NCI-H748 (cell line): Measurements from ENCODE around the gene C16orf92.
"Not testable (repeated sequence)": the region's sequence is repeated elsewhere in the genome, so short reads cannot be mapped to it uniquely, and the experiment has no call there.

Experiments used
- DNase-seq: peaks from one replicate; lab custom pipeline; 2025; ENCODE audit not compliant: unreplicated experiment; lab: John Stamatoyannopoulos, UW

C16orf92 gene

DNA sequence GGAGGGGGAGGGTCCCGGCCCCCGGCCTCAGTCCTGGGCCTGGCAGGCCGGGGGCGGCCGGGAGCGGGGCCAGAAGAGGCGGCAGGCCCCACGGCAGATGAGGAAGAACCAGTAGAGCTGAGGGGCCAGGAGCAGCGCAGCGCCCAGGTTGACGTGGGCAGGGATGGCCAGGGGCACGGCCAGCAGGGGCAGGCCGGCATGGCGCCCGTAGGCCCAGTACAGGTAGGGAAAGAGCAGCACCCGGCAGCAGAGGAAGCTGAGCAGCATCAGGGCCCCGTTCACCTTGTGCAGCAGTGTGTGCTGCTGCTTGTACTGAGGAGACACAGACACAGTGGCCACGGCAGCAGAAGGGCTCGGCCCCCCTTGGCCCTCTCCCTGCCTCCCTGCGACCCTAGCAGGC is 2.2 kb downstream of the C16orf92 start:
- no peak for DNase-seq

DNA sequence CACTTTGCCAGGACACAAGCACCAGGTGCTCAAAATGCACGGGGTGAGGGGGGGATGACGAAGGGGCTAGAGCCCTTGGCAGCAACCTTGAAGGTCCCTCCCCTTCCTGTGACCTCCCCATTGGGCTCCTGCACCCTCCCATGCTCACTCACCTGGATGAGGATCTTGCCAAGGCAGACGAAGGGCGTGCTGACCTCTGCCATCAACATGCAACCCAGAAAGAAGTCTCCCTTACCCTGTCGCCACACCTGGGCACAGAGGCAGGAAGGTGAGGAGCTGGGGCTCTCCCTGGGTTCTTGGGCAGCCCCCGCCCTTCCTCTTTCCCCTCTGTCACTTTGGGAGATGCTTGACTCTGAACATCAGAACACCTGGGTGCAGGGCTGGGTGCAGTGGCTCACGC is 2.6 kb downstream of the C16orf92 start:
- DNase-seq: no peak

DNA sequence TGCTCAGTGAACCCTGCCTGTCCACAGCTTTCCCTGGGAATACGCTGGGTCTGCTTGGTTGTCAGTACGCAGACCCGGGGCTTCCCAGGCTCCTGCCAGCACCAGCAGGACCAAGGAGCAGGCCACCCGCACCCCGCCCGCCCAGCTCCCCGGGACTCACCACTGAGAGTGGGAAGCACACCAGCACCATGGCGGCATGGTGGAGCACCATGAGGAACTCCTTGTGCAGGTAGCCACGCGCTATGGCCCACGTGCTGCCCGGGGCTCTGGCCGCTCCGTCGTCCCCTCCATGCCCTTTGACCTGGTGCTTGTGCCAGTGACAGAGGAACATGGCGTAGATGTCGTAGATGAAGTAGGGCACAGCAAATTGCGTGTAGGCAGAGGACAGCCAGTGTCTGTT is 3.5 kb downstream of the C16orf92 start:
- no peak for DNase-seq

DNA sequence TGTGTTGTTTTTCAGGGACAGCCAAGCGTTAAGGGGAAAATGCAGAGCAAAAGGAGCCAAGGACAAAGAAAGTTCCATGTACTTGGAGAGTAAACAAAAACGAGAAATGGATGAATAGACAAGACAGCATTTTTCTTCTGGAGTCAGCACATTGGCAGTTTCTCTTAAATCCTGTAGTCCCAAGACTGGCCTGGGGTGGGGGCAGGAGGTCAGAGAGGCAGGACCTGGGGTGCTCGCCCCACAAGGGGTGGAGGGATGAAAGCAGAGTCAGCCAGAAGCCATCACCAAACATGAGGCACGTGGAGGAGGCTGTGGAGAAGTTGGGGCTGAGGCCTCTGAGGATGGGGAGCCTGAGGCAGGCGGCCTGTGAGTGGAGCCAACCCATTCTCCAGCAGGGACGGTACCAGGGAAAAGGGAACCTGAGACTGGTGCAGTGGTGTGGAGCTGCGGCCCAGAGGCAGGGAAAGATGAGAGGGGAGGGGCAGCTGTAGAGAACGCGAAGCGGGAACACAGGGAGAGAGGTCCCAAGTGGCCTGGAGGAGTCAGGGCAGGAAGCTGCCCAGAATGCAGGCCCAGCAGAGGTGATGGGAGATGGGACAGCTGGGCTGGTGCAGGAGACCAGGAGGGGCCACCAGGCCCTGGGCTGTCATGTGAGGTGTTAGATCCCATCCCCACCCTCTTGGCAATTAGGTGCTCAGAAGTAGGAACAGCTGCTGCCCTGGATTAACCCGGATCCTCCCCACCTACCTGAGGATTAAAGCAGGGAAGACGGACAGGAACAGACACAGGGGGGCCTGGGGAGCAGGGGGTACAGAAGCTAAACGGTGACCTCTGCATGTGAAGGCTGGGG is 4.8 kb downstream of the C16orf92 start:
- no peak for DNase-seq

DNA sequence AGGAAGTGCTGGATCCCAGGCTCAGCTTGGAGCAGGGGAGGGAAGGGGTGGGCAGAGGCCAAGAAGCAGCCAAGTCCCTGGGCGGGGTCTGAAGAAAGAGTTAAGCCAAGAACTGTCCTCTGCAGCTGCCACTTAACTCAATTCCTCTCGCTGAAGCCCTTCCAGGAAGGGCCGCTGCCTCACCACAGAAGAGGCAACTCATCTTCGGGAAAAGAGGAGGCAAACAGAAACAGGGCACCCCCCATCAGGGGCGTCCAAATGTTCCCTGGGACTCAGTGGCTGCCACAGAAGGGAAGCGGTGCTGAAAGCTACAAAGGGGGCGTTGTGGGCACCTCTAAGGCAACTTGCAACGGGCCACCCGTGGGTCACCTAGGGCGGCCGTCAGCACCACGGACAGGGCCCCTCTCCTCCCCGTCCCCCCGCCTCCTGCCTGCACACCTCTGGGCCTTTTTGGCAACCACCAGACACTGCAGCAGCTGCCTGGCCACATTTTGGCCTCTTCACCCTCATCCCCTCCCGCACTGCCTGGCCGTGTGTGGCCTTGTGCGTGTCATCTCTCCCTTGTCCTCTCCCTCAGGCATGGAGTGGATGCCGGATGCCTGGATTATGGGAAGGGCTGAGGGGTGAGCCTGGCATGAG is 5.6 kb downstream of the C16orf92 start:
- no peak for DNase-seq

DNA sequence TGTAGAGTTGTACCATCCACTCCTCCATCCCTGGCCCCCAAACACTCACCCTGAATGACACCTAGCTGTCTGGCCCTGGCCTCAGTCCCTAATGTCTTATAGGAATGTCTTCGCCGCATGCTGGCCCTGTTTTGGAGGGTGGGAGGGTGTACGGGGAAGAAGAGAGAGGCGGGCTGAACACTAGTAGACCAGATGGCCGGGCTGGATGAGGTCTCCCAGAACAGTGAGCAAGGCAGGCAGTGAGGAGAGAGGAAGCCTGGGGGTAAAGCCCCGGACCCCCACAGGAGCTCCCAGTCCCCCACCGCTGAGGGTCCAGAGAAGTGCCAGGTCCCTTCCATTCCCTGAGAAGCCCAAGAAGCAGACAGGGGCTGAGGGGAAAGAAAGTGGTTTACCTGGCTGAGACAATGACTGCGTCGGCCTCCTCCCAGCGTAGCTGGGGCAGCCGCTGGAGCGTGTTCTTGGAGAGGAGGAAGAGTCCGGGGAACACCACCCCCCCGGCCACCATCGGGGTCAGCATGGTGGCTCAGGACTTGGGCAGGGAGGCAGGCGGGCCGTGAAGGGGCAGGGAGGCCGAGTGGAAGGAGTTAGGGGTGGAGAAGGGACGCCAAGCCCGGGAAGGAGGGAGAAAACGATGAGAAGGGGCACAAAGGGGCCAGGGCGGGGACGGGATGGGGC is 7.2 kb downstream of the C16orf92 start:
- no peak for DNase-seq

DNA sequence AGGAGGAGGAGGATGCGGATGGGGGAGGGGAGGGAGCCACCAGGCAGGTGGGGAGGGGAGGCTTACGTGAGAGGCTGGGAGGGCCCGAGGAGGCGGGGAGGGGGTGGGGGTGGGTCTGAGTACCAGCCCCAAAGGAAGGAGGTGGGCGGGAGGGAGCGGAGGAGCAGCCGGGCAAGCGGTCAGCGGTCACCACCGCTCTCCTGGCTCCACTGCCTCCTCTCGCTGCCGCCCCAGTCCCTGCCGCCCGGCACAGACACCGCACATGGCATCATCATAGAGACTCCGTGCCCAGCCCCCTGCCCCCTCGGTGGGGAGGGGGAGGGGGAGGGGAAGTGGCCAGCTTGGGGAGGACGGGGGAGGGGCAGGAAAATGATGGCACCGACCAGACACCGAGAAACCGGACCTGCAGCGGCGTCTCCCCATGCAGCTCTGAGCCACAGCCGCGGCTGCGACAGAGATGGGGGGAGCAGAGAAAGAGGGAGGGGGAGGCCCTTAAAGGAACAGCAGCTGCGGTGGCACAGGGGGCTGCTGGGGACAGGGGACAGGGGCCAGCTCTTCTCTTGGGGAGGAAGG is 7.9 kb downstream of the C16orf92 start, which contains the start of gene TLCD3B:
TLCD3B (minus strand) TSS at position 431 of the 573 bp plus-strand sequence. CDS start 744 bp downstream, outside the sequence.
- DNase-seq: peak; percentile 64

DNA sequence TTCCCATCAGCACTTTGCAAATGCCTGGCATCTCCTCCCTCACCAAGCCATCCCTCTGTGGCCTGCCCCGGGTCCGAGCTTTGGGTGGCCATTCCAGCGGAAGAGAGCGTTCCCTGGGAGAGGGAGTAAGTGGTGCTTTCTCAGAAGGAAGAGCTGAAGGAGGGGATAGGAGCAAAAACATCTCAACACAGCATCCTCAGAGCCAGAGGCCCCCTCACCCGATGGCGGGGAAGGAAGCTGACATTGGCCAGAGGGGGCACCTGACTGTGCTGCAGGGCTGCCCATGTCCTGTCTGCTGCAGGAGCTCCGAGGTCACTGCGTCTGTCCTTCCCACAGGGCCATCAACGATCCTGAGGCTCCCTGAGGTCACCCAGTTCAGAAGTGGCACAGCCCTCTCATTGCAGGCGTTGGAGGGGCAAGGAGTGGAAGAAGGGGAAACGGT is 8.5 kb downstream of the C16orf92 start:
- DNase-seq: no peak

DNA sequence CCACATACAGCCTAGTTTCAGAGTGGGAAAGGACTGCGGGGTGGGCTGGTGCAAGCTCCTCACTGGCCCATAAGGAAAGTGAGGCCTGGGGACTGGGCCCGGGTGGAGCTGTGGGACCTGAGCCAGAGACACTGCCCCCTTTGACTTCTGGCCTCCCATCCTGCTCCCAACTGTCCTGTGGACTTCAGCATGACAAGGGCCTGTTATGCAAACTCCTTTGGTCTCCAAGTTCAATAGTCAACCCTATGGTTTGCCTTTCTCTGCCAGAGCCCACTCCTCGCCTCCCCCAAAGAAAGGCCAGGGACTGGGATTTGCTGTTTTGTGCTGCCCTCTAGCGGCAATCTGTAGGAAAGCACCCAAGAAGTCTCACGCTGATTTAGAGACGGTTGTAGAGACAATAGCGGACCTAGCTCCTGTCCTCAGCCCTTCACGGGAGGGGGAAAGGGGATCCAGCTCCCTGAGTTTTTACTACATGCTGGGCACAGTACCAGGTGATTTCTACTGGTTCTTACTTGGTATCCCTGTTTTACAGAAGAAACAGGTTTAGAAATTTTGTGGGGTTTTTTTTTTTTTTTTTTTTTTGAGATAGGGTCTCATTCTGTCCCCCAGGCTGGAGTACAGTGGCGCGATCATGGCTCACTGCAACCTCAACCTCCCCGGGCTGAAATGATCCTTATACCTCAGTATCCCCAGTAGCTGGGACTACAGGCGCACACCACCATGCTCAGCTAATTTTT is 9.3 kb downstream of the C16orf92 start:
- DNase-seq: peak; percentile 77

DNA sequence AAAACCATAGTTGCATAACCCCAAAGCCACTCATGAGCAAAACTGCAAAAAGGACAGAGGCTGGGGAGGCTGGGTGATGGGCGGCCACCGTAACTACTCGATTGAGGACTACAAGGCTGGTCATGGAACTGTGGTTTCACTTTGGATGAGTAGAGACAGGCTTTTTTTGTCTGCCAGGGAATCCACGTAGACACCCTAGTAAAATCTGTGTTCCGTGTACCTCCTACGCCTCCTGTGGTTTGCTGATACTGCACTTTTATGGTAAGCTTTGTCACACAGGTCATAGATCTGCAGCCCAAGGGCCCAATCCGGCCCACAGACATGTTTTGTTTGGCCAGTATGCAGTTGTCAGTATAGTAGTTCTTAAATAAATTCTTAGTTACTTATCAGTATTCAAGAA is 10.3 kb downstream of the C16orf92 start:
- DNase-seq: no peak

DNA sequence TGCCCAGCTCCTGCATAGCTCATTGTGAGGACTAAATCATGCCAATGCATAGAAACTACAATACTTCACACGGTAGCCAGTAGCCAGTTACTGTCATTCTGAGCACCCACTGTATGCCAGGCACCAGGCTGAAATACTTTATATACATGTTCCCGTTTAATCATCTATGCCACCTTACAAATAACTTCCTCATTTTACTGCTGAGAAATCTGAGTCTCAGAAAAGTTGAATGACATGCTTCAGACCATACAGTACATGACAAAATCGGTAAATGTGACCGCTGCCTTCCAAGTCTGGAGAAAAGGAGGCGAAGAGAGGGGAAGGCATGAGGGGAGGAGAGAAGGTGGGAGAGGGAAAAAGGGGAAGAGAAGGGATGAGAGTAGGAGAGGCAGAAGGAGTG is 17.2 kb downstream of the C16orf92 start:
- no peak for DNase-seq

DNA sequence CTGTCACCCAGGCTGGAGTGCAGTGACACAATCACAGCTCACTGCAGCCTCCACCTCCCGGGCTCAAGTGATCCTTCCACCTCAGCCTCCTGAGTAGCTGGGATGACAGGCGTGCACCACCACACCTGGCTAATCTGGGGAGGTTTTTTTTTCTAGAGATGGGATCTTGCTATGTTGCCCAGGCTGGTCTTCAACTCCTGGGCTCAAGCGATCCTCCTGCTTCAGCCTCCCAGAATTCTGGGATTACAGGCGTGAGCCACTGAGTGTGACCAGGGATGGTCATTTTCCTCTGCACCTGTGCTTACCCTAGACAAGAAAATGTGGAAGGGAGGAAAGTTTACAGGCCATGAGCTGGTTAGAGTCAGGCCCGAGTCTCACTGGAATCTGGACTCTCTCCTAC is 17.7 kb downstream of the C16orf92 start:
- DNase-seq: not testable (repeated sequence)

DNA sequence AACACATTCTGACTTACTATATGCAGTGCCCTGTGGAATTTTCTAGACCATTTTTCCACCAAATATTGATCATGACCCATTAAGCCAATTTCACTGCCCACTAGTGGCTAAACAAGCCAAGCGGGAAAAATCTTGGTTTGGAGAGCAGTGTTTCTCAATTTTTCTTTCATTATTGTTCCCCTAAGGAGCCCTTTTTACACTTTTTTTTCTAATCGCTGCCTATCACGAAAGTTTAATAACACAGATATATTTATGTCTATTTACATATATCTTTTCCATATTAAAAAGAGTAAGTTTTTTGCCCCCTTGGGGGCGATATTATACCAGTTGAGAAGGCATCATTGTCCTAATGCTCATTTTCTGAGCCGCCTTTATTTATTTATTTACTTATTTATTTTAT is 18.8 kb downstream of the C16orf92 start:
- DNase-seq: no peak

DNA sequence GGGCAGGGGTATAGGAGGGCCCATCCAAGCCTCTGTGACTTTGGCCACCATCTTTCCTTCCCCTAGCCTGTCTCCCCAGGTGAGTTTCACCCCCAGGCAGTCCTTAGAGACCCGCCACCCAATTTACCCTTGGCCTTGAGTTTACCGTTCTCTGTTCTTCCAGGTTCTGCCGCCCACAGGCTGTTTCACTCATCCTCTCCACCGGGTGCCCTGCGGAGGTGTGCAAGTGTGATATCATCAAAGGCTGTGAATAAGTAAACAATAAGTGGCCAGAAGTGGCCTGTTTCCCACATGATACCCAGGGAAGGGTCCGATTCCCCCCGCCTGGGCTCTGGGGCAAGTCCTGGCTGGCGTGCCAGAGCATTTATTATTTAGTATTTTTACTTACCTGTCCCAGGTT is 23.2 kb downstream of the C16orf92 start:
- DNase-seq: no peak

DNA sequence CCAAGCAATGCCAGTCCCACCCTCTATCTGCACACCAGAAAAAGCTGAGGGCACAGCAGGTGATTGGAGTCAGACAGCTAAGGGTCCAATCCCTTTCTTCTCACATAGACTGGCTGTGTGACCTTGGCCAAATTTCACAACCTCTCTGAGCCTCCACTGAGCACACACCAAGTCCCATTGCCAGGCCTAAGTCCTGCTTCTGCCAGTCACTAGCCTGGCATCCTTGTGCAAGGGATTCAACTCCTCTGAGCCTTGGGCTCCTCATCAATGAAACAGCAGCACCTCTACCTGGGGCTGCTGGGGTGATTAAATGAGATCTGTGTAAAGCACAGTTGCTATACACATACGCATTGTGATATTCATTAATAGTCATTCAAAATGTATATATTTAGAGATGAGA is 23.6 kb downstream of the C16orf92 start:
- DNase-seq: no peak

DNA sequence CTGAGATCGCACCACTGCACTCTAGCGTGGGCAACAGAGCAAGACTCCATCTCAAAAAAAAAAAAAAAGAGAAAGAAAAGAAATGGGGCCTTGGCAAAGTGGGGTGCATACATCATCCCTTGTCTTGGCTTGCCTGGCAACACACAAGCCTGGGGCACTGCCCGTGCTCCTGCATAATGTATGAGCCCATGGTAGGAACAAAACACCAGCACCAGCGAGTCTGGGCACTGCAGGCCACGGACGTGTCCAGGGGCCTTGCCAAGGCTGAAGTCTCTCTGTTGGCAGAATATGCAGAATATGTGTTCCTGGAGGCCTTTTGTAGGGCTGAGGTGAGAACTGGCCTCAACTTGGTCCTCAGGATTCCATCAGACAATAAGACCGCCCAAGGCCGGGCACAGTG is 26.9 kb downstream of the C16orf92 start:
- DNase-seq: no peak

DNA sequence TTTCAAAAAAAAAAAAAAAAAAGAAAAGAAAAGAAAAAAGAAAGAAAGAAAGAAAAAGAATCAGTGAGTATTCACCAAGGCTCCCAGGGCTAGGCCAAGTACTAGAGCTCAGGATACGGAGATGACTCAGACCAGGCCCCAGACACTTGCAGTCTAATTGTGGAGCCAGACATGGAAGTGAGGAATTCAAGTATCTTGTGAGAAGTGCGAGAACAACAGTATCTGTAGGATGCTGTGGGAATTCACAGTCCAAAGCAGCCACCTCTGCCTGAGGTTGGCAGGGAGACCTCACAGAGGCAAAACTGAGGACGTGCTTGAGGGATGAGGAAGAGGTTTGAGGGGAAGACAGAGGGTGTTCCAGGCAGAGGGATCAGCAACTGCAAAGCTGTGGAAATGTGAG is 28.5 kb downstream of the C16orf92 start:
- no peak for DNase-seq

DNA sequence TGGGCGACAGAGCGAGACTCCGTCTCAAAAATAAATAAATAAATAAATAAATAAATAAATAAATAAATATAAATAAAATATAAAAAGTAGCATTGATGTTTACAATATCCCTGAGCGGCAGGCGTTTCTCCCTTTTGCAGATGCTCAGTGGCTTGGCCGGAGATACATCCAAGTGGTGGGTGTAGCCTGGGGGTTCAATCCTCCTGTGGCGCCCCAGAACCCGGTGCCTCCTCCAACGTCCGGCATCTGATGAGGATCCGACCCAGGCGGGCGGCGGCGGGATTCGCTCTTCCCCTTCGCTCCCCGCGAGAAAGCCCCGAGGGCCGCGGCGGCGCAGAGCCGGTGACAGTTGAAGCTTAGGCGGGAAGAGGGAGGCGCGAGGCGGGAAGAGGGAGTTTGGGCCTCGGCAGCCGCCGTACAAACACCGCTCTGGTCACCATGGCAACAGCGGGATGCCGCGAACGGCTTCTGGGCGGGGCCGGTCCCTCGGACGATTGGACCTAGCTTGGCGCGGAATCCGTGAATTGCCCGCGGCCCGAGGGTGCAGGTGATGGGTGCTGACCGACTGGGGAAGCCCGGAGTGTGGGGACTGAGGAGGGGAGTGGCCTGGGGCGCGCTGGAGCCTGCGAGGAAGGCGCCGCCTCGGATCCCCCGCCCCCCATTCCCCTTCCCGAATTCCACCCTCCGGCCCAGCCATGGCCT is 29.8 kb downstream of the C16orf92 start:
- peak; percentile 93 for DNase-seq

DNA sequence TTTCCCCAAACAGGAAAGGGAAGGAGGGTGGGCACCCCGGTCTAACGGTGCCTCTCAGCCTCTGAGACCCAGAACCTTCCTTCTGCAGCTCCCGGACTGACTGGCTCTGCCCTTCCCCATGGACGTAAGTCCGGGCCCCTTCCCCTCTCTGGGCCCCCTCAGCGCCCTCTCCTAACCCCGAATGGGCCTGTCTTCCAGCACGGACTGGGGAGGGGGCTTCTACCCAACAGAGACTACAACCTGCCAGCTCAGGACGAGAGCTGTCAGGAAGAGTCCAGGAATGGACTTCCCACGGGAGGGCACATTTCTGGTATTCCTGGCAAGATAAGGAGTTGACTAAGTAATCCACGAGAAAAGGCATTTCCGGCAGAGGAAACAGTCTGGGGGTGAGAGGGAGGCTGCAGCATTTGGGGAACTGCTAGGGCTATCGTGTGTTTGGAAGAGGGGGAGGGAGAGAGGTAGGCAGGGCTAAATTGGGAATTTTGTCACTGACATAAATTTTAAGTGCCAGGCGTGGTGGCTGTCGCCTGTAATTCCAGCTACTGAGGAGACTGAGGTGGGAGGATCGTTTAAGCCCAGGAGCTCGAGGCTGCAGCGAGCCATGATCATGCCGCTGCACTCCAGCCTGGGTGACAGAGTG is 30.5 kb downstream of the C16orf92 start:
- DNase-seq: peak; percentile 39

DNA sequence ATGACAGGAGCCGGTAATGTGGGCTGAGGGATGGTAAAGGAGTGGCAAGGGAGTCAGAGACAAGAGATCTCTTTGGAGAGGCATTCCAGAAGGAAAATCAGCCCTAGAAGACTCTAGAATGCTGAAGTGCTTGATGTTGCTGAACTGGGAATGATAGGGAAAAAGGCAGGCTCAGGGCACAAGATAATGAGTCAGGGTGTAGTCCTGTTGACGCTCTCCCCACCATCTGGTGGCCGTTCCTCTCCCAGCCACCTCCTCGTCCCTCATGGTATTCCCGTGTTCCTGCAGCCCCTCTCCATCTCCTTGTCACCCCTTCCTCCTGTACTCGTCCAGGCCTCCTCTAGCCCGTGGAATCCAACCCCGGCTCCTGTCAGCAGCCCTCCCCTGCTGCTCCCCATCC is 31.5 kb downstream of the C16orf92 start:
- DNase-seq: no peak
